Karpas-422 (cell line): ENCODE results near the gene AQP3. TPM values are rescaled to one million over a fixed set of nuclear protein-coding genes. Genes with fewer than 3 reads are reported as not detected.
"Not testable (repeated sequence)": the region's sequence is repeated elsewhere in the genome, so short reads cannot be mapped to it uniquely, and the experiment has no call there.

ENCODE experiments used
- DNase-seq: peaks from one replicate; pipeline ENCODE4 v3.0.0-alpha.2; 2015
- H2AFZ ChIP-seq: fragments of 200-600 bp; sonication (generic); 2 replicates; pipeline ENCODE4 v1.6.1; 2014; ENCODE audit warnings: antibody characterized with exemption, low read length, mixed read lengths
- H3K27ac ChIP-seq: fragments of 200-600 bp; sonication (generic); 2 replicates; pipeline ENCODE4 v1.5.1; 2014; ENCODE audit warnings: mild to moderate bottlenecking, low read length, moderate library complexity
- H3K27me3 ChIP-seq: fragments of 200-600 bp; sonication (generic); 2 replicates; pipeline ENCODE4 v1.6.1; 2014; ENCODE audit warnings: low read length, mixed read lengths
- H3K36me3 ChIP-seq: fragments of 200-600 bp; sonication (generic); 2 replicates; pipeline ENCODE4 v1.6.1; 2014; ENCODE audit warnings: low read length, mixed read lengths; ENCODE audit not compliant: insufficient read depth
- H3K4me1 ChIP-seq: fragments of 200-600 bp; sonication (generic); 2 replicates; pipeline ENCODE4 v1.6.1; 2014; ENCODE audit warnings: mild to moderate bottlenecking, low read length, mixed read lengths
- H3K4me2 ChIP-seq: fragments of 200-600 bp; sonication (generic); 2 replicates; pipeline ENCODE4 v1.6.1; 2014; ENCODE audit warnings: low read length, low read depth, mild to moderate bottlenecking; ENCODE audit not compliant: poor library complexity, severe bottlenecking
- H3K4me3 ChIP-seq: fragments of 200-600 bp; sonication (generic); 2 replicates; pipeline ENCODE4 v1.5.1; 2014; ENCODE audit warnings: mild to moderate bottlenecking, antibody characterized with exemption, low read length, mixed read lengths
- H3K79me2 ChIP-seq: fragments of 200-600 bp; sonication (generic); 2 replicates; pipeline ENCODE4 v1.6.1; 2014; ENCODE audit warnings: mild to moderate bottlenecking, low read length, mixed read lengths
- H3K9ac ChIP-seq: fragments of 200-600 bp; sonication (generic); 2 replicates; pipeline ENCODE4 v1.6.0; 2014; ENCODE audit warnings: low read length
- H3K9me2 ChIP-seq: fragments of 200-600 bp; sonication (generic), shearing (Covaris generic); replicated peaks from 2 replicates; pipeline ENCODE4 v1.6.0; 2014; ENCODE audit warnings: mild to moderate bottlenecking, low read length, moderate library complexity; ENCODE audit not compliant: insufficient read depth
- H3K9me3 ChIP-seq: fragments of 300-700, 200-600 bp; sonication (generic); 2 replicates; pipeline ENCODE4 v1.6.1; 2014; ENCODE audit warnings: low read length, mixed read lengths
- H4K20me1 ChIP-seq: fragments of 200-600 bp; sonication (generic); 2 replicates; pipeline ENCODE4 v1.6.1; 2014; ENCODE audit warnings: mild to moderate bottlenecking, antibody characterized with exemption, low read length, low read depth; ENCODE audit not compliant: insufficient read depth
- total RNA-seq: library from RNA; depleted of rRNA; stranded (reverse); fragments of >200 nt; shearing (Covaris generic); gene quantifications from 2 replicates; pipeline ENCODE4 v1.2.3, GENCODE V29; 2014; ENCODE audit warnings: low replicate concordance

The AQP3 gene
- total RNA-seq, 1 experiment from 2014 or later: not detected

DNA sequence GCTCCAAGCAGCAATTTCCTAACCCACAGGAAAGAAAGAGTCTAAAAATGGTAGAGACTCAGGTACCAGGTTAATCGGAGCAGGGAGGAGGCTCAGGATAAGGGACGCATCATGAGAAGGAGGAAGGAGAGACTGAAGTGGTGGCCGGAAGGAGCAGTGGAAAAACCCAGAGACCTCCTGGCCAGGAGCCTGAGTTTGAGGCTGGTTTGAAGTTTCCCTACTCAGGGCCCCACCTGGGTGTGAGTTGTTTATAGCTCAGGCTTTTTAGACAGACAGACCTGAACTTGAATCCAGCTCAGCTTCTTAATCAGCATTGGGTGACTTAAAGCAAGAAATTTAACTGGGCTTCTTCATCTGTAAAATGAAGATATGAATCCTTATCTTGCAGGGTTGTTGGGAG, 33.1 kb downstream of the AQP3 start:
- Histone ChIP-seq H3K36me3 (no peaks in the 10 kb centered on the region), H3K27me3 (no peaks in the 10 kb centered on the region), H4K20me1 (no peaks in the 10 kb centered on the region), H3K27ac (no peak overlapping the region), H3K9me3 (no peaks in the 10 kb centered on the region), H3K9me2 (no peaks in the 10 kb centered on the region), H2AFZ (no peak overlapping the region), H3K79me2 (no peaks in the 10 kb centered on the region), H3K4me2 (no peak overlapping the region), H3K4me1 (peaks cover 3% of the 10 kb centered on the region), H3K9ac (no peak overlapping the region), H3K4me3 (no peak overlapping the region)
- DNase-seq: no peak

GRCh38 chr9:33408087-33408486, 39.3 kb downstream of the AQP3 start:
- Histone ChIP-seq H3K27me3 (no peaks in the 10 kb centered on the region), H3K4me3 (no peak overlapping the region), H3K9ac (no peak overlapping the region), H2AFZ (no peak overlapping the region), H3K4me2 (no peak overlapping the region), H3K4me1 (peaks cover 2% of the 10 kb centered on the region; the same call in 1 of the 2 replicates), H3K9me3 (no peaks in the 10 kb centered on the region), H3K36me3 (no peaks in the 10 kb centered on the region), H4K20me1 (no peaks in the 10 kb centered on the region), H3K9me2 (no peaks in the 10 kb centered on the region), H3K79me2 (no peaks in the 10 kb centered on the region), H3K27ac (no peak overlapping the region)
- no peak for DNase-seq

- DNase-seq: no peak
- no peaks in the 10 kb centered on the region for H3K36me3 ChIP-seq
- peaks cover 2% of the 10 kb centered on the region; the same call in 1 of the 2 replicates for H3K4me1 ChIP-seq
- no peak overlapping the region for H3K4me2 ChIP-seq
- H3K9me3 ChIP-seq: no peaks in the 10 kb centered on the region
- no peaks in the 10 kb centered on the region for H3K79me2 ChIP-seq
- H4K20me1 ChIP-seq: no peaks in the 10 kb centered on the region
- no peak overlapping the region for H3K4me3 ChIP-seq
- H3K9ac ChIP-seq: no peak overlapping the region
- H3K27me3 ChIP-seq: no peaks in the 10 kb centered on the region
- no peak overlapping the region for H3K27ac ChIP-seq
- no peak overlapping the region for H2AFZ ChIP-seq
- no peaks in the 10 kb centered on the region for H3K9me2 ChIP-seq
Observed at GRCh38 chr9:33407061-33407460, 40.3 kb downstream of the AQP3 start.

GRCh38 chr9:33404788-33405362, 42.5 kb downstream of the AQP3 start:
- Histone ChIP-seq H3K9ac (no peak overlapping the region), H3K9me2 (no peaks in the 10 kb centered on the region), H3K4me2 (no peak overlapping the region), H3K79me2 (no peaks in the 10 kb centered on the region), H2AFZ (no peak overlapping the region), H3K4me1 (peaks cover 2% of the 10 kb centered on the region; the same call in 1 of the 2 replicates), H3K27ac (no peak overlapping the region), H3K36me3 (no peaks in the 10 kb centered on the region), H4K20me1 (no peaks in the 10 kb centered on the region), H3K4me3 (no peak overlapping the region), H3K27me3 (no peaks in the 10 kb centered on the region), H3K9me3 (no peaks in the 10 kb centered on the region)
- no peak for DNase-seq

- H3K9ac ChIP-seq: no peak overlapping the region
- no peak overlapping the region for H2AFZ ChIP-seq
- no peaks in the 10 kb centered on the region for H3K27me3 ChIP-seq
- H3K4me3 ChIP-seq: no peak overlapping the region
- H3K9me3 ChIP-seq: no peaks in the 10 kb centered on the region
- H3K4me2 ChIP-seq: no peak overlapping the region
- no peak for DNase-seq
- no peaks in the 10 kb centered on the region for H3K9me2 ChIP-seq
- no peaks in the 10 kb centered on the region for H3K79me2 ChIP-seq
- no peak overlapping the region for H3K27ac ChIP-seq
- no peaks in the 10 kb centered on the region for H3K36me3 ChIP-seq
- no peaks in the 10 kb centered on the region for H4K20me1 ChIP-seq
- peaks cover 2% of the 10 kb centered on the region; the same call in 1 of the 2 replicates for H3K4me1 ChIP-seq
Observed at GRCh38 chr9:33403941-33404787, 43.2 kb downstream of the AQP3 start.

DNA sequence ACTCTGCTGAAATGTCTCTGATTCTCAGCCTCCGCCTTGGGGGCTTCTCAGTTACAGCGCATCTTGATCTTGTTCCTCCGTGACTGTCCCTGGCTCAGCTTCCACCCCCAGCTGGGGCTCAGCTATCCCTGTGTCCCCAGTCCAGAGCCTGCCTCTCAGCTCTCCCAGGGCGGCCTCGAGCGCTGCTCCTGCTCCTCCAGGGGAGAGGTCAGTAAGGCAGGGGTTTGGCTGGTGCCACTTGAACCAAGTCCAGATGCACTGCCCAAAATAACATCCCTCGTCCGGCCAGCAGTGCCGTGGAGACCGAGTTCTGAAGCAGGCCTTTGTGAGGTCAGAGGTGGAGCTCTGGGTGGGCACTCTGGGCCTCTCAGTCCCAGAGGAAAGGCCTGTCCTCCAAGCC, 45.0 kb downstream of the AQP3 start, which contains the start of gene AQP7:
Gene AQP7, minus strand, starts transcription at position 198 of the 400 bp plus-strand sequence. CDS start 1,306 bp downstream, outside the sequence.
- H3K36me3 ChIP-seq, H4K20me1 ChIP-seq, DNase-seq, H3K4me2 ChIP-seq, H3K9me2 ChIP-seq, H3K27ac ChIP-seq, H3K9me3 ChIP-seq, H3K9ac ChIP-seq, H3K4me1 ChIP-seq, H3K27me3 ChIP-seq, H3K79me2 ChIP-seq, H3K4me3 ChIP-seq: not testable (repeated sequence)
- peak within 1 kb of the TSS; percentile 36; the same call in 1 of the 2 replicates for H2AFZ ChIP-seq

GRCh38 chr9:33401809-33402208, 45.6 kb downstream of the AQP3 start:
- not testable (repeated sequence) for H3K9me3 ChIP-seq, H4K20me1 ChIP-seq, H3K4me2 ChIP-seq, H2AFZ ChIP-seq, H3K27ac ChIP-seq, H3K4me3 ChIP-seq, H3K79me2 ChIP-seq, H3K9ac ChIP-seq, H3K36me3 ChIP-seq, DNase-seq, H3K9me2 ChIP-seq, H3K4me1 ChIP-seq, H3K27me3 ChIP-seq

DNA sequence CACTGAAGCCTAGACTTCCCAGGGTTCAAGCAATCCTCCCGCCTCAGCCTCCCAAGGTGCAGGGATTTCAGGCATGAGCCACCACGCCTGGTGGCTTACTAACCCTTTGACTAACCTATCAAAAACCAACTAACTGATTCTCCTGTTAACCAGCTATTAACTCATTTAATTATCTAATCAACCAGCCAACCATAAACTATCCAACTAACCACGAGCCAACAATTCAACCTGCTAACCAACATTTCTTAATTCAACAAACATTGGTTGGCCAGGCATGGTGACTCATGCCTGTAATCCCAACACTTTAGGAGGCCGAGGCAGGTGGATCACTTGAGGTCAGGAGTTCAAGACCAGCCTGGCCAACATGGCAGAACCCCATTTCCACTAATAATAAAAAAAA, 48.3 kb downstream of the AQP3 start:
- not testable (repeated sequence) for H4K20me1 ChIP-seq, H3K9ac ChIP-seq, H3K4me3 ChIP-seq, H3K27ac ChIP-seq, H3K9me3 ChIP-seq, H3K4me2 ChIP-seq, DNase-seq, H3K79me2 ChIP-seq, H3K9me2 ChIP-seq, H3K4me1 ChIP-seq, H3K27me3 ChIP-seq, H2AFZ ChIP-seq, H3K36me3 ChIP-seq
